ENCODE data around the gene ITGB8.

Gene ITGB8

GRCh38 chr7:20464891-20465290 lies 134.2 kb downstream of the ITGB8 start:
- no peak for DNase-seq (ENCODE audit: low read depth)
